SW480 (cell line): ENCODE measurements around the gene MICAL3.

Experiments used
- DNase-seq: peaks from one replicate; pipeline ENCODE4 v3.0.0-alpha.2; 2016; ENCODE audit warnings: low spot score

MICAL3 gene

DNA sequence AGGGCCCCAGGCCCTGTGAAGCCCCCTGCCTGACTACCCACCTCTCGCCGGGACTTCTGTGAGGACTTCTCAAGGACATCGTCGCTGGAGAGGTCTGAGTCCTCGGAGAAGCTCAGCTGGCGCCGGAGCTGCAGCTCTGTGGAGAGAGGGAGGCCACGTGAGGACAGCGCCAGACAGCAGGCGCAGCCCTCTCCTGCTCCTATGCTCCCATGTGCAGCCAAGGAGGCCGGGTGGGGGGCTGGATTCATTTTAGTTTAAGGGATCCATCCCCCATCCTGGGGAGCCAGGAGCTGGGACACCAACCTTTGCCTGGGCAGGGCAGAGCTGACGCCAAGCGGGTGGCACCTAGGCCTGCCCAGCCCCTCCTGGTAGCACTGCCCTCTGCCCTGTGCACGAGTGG is 207.7 kb downstream of the MICAL3 start:
- DNase-seq, result no peak

- no peak for DNase-seq
Measured at GRCh38 chr22:17815703-17816254, 208.6 kb downstream of the MICAL3 start.

GRCh38 chr22:17814830-17815229 is 209.5 kb downstream of the MICAL3 start:
- DNase-seq, result no peak

- DNase-seq, result no peak
Measured at GRCh38 chr22:17814084-17814483, 210.3 kb downstream of the MICAL3 start.

- no peak for DNase-seq
Measured at GRCh38 chr22:17811119-17811518, 213.2 kb downstream of the MICAL3 start.

DNA sequence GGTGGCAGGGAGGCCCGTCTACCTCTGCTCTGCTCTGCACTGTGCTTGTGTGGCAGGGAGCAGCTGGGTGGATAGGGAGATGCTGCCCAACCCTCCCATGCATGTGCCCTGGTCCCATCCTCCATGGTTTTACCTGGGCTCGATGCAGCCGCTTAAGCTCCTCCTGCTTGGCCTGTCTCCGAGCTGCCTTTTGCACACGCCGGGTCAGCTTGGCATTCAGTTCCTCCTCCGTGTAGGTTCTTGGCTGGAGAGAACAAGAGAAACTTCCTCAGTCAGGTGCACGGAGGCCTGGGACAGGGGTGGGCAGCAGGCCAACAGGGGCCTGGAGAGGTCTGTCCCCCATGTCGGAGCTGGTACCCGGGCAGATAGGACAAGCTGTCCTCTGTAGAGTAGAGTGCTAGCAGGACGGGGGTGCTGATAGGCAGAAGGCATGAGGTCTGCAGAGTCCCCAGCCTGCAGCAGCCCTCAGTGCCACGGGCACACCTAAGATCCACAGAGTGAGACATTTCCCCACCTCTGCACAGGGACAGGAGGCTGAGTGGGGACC is 213.7 kb downstream of the MICAL3 start:
- DNase-seq, result no peak

GRCh38 chr22:17808693-17809403 is 215.5 kb downstream of the MICAL3 start:
- DNase-seq, result no peak

DNA sequence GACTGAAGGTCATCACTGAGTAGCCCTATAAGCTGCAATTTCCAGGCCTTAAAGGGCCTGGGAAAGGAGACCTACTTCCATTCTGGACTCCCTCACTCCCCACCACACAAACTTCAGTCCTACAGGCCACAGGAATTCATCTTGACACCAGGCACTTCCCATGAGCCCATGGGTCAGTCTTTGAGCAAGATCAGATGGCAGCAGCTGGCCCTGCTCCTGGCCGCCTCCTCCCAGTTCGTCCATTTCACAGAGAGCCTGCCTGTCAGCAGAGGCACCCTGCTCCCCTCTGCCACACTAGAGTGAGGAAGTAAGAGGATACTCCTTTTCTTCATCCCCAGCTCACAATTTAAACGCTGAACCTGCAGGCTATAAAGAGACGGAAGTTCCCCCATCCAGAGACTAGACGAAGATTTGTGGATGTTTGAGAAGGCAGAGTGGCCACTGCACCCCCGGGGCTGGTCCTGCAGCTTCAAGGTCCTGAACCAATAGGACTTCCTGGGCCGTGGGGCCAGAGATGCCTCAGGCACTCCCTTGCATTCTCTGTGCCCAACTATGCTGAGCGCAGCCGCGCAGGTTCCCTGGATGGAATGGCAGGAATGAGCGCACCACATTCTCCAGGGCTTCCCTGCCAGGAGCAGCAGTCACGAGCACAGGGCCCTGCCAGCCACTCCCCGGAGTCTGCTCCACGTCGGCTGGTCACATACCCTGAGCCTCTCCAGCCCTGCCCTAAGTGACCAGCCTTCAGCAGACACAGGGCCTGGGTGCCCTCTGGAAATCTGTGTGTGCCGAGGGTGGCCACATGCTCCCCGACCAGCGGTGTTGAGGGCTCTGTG is 216.6 kb downstream of the MICAL3 start:
- no peak for DNase-seq

DNA sequence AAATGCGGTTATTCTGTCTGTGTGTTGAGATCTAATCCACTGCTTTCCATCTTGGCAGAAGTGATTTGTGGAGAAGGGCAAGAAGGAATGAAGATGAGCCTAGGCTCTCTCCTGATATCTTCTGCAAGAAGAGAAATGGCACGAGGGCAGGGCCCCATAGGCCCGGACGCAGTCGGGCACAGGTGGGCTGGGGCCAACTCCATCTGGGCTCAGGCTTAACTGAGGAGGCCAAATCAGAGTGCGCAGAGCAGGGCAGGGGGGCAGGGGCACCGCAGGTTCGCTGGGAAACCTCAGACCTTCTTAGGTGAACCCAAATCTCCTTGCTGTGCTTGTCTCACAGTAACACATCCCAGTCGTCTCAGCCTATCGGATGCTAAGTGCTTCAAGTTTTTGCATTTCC is 217.3 kb downstream of the MICAL3 start:
- DNase-seq, result no peak

DNA sequence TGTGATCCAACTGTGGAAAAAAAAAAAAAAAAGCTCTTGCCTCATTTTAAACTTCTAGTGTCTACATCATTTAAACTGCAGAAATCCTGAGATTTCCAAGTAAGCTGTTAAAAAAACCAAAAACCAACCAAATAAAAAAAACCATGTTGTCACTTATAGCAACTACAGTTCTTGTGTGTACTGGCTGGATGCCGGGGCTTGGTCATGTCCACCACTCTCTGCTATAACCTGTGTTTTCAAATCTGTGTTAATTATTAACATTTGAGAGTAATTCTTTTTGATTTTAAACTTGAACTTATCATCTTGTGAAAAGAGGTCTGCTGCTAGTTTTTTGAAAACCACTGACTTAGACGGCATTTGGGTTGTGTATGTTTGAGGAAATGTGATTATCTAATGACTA is 217.9 kb downstream of the MICAL3 start:
- no peak for DNase-seq

DNA sequence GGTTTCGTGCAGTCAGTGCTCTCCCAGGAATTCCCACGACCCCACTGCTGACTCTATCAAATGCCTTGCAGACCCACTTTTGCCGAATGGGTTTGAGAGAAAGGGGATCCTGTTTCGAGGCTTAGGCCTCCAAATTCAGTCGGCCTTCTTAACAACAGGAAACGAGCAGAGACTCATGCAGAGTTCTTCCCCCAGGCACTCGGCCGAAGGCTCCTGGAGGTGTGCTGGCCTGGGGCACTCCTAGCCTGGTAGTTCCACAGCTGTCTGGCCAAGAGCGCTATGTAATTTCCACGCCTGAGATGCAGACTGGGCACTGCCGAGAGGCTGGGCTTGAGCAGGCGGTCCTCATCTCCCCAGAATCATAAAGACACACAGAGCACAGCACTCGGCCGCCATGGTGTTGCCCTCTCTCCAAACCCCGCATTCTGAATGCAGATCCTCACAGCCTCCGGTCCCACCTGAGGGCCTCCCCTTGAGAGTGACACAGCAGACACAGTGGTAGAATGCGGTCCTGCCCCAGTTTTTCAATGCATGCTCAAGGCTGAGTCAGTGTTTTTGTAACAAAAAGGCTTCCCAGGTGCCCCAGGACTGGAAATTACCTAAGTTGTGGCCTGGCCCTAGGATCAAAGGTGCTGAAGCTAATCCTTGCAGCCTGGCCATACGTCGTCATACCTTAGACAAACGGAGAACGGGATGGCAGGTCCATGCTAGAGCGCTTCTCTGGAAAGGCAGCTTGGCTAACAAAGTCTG is 219.9 kb downstream of the MICAL3 start:
- no peak for DNase-seq

- DNase-seq, result no peak
Measured at GRCh38 chr22:17803609-17804270, 220.6 kb downstream of the MICAL3 start.

GRCh38 chr22:17802822-17803221 is 221.5 kb downstream of the MICAL3 start:
- DNase-seq, result no peak

DNA sequence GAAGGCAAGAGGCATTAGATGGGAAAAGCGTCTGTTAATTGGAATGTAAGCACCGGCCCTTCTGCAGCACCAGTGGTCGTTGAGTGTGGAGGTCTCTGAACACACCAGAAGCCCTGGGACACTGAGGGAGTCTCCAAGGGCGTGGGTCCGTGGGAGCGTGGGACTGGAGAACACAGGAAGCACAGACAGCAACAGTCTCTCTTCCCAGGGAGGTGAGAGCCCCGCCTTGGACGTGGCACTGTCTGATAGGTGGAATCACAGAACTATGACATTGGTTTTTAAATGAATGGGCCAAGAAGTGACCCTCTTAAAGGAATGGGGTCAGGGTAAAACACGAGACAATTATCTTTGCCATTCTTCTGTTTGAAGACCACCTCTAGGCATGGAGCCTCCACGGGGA is 221.9 kb downstream of the MICAL3 start:
- no peak for DNase-seq

- DNase-seq, result no peak
Measured at GRCh38 chr22:17797721-17798559, 226.4 kb downstream of the MICAL3 start.

- DNase-seq, result no peak
Measured at GRCh38 chr22:17796695-17797094, 227.7 kb downstream of the MICAL3 start.

- no peak for DNase-seq
Measured at GRCh38 chr22:17795661-17796548, 228.5 kb downstream of the MICAL3 start.

DNA sequence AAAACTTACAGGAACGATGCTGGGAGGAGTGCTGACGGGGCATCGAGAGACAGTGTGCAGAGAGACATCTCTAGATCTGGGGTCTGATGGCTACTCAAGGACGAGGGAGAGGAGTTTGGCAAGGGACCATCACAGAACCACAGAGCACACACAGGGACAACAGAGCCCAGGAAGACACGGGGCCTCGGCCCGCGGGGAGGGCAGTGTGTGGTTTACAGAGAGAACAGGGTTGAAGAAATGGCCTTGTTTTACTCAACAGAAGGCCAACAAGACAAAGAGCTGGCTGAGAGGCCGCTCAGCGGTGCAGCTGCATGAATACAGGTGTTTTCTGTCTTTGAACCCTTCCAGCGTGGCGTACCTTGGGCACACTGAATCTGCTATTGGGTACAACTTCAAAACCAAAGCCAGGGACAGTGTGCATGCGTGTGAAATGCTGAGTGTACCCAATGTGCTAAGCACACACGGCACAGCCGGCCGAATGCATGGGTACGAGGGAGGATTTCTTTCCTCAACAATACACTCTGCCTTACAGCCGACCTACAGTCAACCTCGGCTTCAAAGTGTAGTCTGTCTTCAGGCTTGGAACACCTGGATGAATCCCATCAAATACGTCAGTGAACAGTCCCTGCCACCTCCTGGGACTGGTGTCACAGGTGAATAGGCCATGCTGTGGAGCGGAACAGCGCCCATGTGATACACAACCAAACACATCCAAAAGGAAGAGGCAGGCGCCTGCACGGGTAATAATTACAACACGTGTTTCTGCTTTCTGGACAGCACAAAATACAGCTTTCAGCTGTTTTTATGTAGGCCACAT is 229.4 kb downstream of the MICAL3 start:
- DNase-seq, result no peak
